Loucy (cell line): ENCODE data around the gene KRT16.
"Not testable (repeated sequence)": the region's sequence is repeated elsewhere in the genome, so short reads cannot be mapped to it uniquely, and the experiment has no call there.

ENCODE experiments used
- H2AFZ ChIP-seq: fragments of 200-600 bp; sonication (generic); 2 replicates; pipeline ENCODE4 v1.6.0; 2016; ENCODE audit warnings: antibody characterized with exemption, mild to moderate bottlenecking, low read length, moderate library complexity
- H3F3A ChIP-seq: fragments of 200-600 bp; 2 replicates; pipeline ENCODE4 v1.6.0; 2016; ENCODE audit warnings: antibody characterized with exemption, low read depth, mild to moderate bottlenecking
- H3K27me3 ChIP-seq: fragments of 200-600 bp; sonication (generic); 2 replicates; pipeline ENCODE4 v1.6.1; 2014; ENCODE audit warnings: low read length, mild to moderate bottlenecking; ENCODE audit not compliant: insufficient read depth, poor library complexity, severe bottlenecking
- H3K36me3 ChIP-seq: fragments of 200-600 bp; sonication (generic); 2 replicates; pipeline ENCODE4 v1.6.1; 2016; ENCODE audit warnings: low read length; ENCODE audit not compliant: insufficient read depth
- H3K4me1 ChIP-seq: fragments of 200-600 bp; sonication (generic); 2 replicates; pipeline ENCODE4 v1.5.1; 2014; ENCODE audit warnings: low read length, mild to moderate bottlenecking; ENCODE audit not compliant: insufficient read depth, poor library complexity, severe bottlenecking
- H3K4me2 ChIP-seq: fragments of 200-600 bp; sonication (generic); 2 replicates; pipeline ENCODE4 v1.6.0; 2014; ENCODE audit warnings: antibody characterized with exemption, low read length, low read depth, mild to moderate bottlenecking; ENCODE audit not compliant: poor library complexity, severe bottlenecking
- H3K4me3 ChIP-seq: fragments of 200-600 bp; sonication (generic); 2 replicates; pipeline ENCODE4 v1.5.1; 2014; ENCODE audit warnings: low read length, mild to moderate bottlenecking, mixed read lengths; ENCODE audit not compliant: poor library complexity, severe bottlenecking
- H3K79me2 ChIP-seq: fragments of 200-600 bp; sonication (generic); 2 replicates; pipeline ENCODE4 v1.6.1; 2014; ENCODE audit warnings: low read length; ENCODE audit not compliant: insufficient read depth
- H3K9ac ChIP-seq: fragments of 200-600 bp; sonication (generic); 2 replicates; pipeline ENCODE4 v1.6.0; 2014; ENCODE audit warnings: mild to moderate bottlenecking, low read depth, low read length, moderate library complexity; ENCODE audit not compliant: poor library complexity, severe bottlenecking
- H3K9me2 ChIP-seq: fragments of 200-600 bp; sonication (generic); replicated peaks from 2 replicates; pipeline ENCODE4 v1.6.1; 2016; ENCODE audit warnings: low read depth, low read length, mixed read lengths
- H3K9me3 ChIP-seq: fragments of 200-600 bp; sonication (generic); 2 replicates; pipeline ENCODE4 v1.6.1; 2014; ENCODE audit warnings: mild to moderate bottlenecking, antibody characterized with exemption, low read length, low read depth; ENCODE audit not compliant: insufficient read depth
- H4K20me1 ChIP-seq: fragments of 200-600 bp; sonication (generic); 2 replicates; pipeline ENCODE4 v1.6.0; 2014; ENCODE audit warnings: antibody characterized with exemption, low read length, mild to moderate bottlenecking; ENCODE audit not compliant: insufficient read depth, poor library complexity, severe bottlenecking
- EZH2phosphoT487 ChIP-seq: fragments of 200-600 bp; IDR thresholded peaks from 2 replicates; pipeline ENCODE4 v1.6.1; 2018; ENCODE audit warnings: antibody characterized with exemption, mild to moderate bottlenecking, moderate library complexity, borderline replicate concordance
- TF ChIP-seq, protein P1 (sequence below): fragments of 200-600 bp; sonication (generic); conservative IDR thresholded peaks from 2 replicates; pipeline ENCODE4 v1.5.1; 2014; ENCODE audit warnings: mild to moderate bottlenecking, antibody characterized with exemption, low read length

The KRT16 gene

GRCh38 chr17:41642252-41643156, 29.9 kb upstream of the KRT16 start:
- TF ChIP-seq, protein P1, sequence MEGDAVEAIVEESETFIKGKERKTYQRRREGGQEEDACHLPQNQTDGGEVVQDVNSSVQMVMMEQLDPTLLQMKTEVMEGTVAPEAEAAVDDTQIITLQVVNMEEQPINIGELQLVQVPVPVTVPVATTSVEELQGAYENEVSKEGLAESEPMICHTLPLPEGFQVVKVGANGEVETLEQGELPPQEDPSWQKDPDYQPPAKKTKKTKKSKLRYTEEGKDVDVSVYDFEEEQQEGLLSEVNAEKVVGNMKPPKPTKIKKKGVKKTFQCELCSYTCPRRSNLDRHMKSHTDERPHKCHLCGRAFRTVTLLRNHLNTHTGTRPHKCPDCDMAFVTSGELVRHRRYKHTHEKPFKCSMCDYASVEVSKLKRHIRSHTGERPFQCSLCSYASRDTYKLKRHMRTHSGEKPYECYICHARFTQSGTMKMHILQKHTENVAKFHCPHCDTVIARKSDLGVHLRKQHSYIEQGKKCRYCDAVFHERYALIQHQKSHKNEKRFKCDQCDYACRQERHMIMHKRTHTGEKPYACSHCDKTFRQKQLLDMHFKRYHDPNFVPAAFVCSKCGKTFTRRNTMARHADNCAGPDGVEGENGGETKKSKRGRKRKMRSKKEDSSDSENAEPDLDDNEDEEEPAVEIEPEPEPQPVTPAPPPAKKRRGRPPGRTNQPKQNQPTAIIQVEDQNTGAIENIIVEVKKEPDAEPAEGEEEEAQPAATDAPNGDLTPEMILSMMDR: no peak
- TF ChIP-seq EZH2phosphoT487: no peak
- H3K4me2 ChIP-seq: no peak overlapping the region
- no peaks in the 10 kb centered on the region for H4K20me1 ChIP-seq
- no peak overlapping the region for H3K9ac ChIP-seq
- H3K9me2 ChIP-seq: no peaks in the 10 kb centered on the region
- H3K9me3 ChIP-seq: no peaks in the 10 kb centered on the region
- no peak overlapping the region for H3K4me3 ChIP-seq
- H3K4me1 ChIP-seq: no peaks in the 10 kb centered on the region
- H2AFZ ChIP-seq: no peak overlapping the region
- H3F3A ChIP-seq: no peaks in the 10 kb centered on the region
- no peaks in the 10 kb centered on the region for H3K36me3 ChIP-seq
- no peaks in the 10 kb centered on the region for H3K79me2 ChIP-seq
- no peaks in the 10 kb centered on the region for H3K27me3 ChIP-seq

GRCh38 chr17:41640596-41640995, 28.0 kb upstream of the KRT16 start:
- H3K9ac ChIP-seq, H3K36me3 ChIP-seq, H3K4me2 ChIP-seq, H2AFZ ChIP-seq, H3K9me3 ChIP-seq, H3K4me1 ChIP-seq, H3K9me2 ChIP-seq, H4K20me1 ChIP-seq, H3K4me3 ChIP-seq, H3K79me2 ChIP-seq, H3K27me3 ChIP-seq, H3F3A ChIP-seq: not testable (repeated sequence)

DNA sequence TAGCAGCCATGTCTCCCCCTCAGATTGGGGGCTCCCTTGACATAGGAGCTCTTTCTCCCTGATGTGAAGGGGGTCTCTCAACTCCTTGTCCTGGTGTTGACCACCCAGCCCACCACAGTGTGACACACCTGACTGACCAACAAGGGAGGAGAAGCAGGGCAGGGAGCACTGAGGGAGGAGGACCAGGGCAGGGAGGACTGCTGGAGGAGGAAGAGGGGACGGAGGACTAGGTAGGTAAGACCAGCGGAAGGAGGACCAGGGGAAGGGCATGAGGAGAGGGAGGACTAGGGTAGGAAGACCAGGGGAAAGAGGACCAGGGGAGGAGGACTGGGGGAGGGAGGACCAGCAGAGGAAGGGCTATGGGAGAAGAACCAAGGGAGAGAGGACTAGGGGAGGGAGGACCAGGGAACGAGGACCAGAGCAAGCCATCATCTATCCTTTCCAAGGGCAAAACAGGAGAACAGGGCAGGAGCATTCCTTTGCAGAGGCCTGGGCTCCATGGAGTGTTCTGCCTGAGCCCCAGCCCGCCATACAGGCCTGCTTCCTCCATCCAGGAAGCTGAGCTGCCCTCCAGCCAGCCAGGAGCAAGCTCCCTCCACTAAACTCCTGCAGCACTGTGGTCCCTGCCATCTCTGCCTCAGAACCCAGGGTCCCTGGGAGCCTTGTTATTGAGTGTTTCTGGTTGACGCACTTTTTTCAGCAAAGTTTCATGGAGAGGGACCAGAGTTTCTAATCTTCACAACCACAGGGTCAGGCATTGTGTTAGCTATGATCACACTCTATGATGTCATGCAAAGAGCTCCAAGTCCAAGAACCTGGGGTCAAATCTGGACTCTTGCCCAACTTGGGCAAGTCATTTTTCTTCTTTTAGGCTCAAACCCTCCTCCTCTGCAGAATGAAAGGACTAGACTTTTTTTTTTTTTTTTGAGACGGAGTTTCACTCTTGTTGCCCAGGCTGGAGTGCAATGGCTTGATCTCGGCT, 27.2 kb upstream of the KRT16 start:
- Histone ChIP-seq H3K4me1 (no peaks in the 10 kb centered on the region), H3K36me3 (no peaks in the 10 kb centered on the region), H4K20me1 (no peaks in the 10 kb centered on the region), H2AFZ (no peak overlapping the region), H3K27me3 (no peaks in the 10 kb centered on the region), H3K9me2 (no peaks in the 10 kb centered on the region), H3K4me2 (no peak overlapping the region), H3K9ac (no peak overlapping the region), H3K9me3 (no peaks in the 10 kb centered on the region), H3K79me2 (no peaks in the 10 kb centered on the region), H3K4me3 (no peak overlapping the region), H3F3A (no peaks in the 10 kb centered on the region)
- TF ChIP-seq, protein P1: no peak
- no peak for TF ChIP-seq EZH2phosphoT487
